ENCODE results near the gene FAM83D. TPM values are rescaled to one million over a fixed set of nuclear protein-coding genes. Genes with fewer than 3 reads are reported as not detected.

The FAM83D gene
- total RNA-seq, 1 donor from 2014 or later: 4.6 TPM

DNA sequence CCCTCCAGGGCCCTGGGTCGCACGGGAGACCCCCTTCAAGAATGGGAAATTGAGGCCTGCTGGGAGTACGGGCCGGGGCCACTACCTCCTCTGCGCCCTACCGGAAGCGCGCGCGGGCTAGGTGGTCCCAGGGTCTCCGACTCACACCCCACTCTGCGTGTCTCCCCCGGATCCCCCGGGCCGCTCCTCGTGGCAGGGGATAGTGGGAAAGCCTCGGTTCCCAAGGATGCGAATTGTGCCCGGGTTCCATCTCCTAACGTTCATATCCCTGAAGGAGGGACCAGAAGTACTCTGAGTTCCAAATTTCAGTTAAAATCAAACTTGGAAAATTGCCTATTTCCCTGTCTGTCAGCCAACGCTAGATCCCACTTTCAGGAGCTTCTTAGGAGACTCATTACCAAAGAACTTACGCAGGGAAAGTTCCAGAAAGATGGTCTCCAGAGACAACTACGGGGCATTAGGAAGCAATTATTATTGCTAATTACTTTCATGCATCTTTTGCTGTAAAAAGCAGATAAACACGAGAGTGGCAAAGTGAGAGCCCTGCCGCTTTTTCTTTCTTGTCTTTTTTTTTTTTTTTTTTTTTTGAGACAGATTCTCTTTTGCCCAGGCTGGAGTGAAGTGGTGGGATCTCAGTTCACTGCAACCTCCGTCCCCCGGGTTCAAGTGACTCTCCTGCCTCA lies 858 bp downstream of the FAM83D start:
- H3K36me3 Mint-ChIP-seq (ENCODE audit: unreplicated experiment): no peaks in the 10 kb centered on the region
- no peak for DNase-seq (ENCODE audit: extremely low spot score, unreplicated experiment)
- no peaks in the 10 kb centered on the region for H3K9me3 Mint-ChIP-seq (ENCODE audit: unreplicated experiment)
- TF ChIP-seq, protein P1, sequence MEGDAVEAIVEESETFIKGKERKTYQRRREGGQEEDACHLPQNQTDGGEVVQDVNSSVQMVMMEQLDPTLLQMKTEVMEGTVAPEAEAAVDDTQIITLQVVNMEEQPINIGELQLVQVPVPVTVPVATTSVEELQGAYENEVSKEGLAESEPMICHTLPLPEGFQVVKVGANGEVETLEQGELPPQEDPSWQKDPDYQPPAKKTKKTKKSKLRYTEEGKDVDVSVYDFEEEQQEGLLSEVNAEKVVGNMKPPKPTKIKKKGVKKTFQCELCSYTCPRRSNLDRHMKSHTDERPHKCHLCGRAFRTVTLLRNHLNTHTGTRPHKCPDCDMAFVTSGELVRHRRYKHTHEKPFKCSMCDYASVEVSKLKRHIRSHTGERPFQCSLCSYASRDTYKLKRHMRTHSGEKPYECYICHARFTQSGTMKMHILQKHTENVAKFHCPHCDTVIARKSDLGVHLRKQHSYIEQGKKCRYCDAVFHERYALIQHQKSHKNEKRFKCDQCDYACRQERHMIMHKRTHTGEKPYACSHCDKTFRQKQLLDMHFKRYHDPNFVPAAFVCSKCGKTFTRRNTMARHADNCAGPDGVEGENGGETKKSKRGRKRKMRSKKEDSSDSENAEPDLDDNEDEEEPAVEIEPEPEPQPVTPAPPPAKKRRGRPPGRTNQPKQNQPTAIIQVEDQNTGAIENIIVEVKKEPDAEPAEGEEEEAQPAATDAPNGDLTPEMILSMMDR (IDR thresholded peaks at IDR 0.05): no peak
- peak overlapping the region; percentile 82 for H3K4me3 Mint-ChIP-seq (ENCODE audit: unreplicated experiment)
- H3K4me1 Mint-ChIP-seq (ENCODE audit: unreplicated experiment): peaks cover 22% of the 10 kb centered on the region
- H3K27ac Mint-ChIP-seq (ENCODE audit: unreplicated experiment): peak overlapping the region; percentile 41
- peaks cover 5% of the 10 kb centered on the region for H3K27me3 Mint-ChIP-seq (ENCODE audit: unreplicated experiment)

DNA sequence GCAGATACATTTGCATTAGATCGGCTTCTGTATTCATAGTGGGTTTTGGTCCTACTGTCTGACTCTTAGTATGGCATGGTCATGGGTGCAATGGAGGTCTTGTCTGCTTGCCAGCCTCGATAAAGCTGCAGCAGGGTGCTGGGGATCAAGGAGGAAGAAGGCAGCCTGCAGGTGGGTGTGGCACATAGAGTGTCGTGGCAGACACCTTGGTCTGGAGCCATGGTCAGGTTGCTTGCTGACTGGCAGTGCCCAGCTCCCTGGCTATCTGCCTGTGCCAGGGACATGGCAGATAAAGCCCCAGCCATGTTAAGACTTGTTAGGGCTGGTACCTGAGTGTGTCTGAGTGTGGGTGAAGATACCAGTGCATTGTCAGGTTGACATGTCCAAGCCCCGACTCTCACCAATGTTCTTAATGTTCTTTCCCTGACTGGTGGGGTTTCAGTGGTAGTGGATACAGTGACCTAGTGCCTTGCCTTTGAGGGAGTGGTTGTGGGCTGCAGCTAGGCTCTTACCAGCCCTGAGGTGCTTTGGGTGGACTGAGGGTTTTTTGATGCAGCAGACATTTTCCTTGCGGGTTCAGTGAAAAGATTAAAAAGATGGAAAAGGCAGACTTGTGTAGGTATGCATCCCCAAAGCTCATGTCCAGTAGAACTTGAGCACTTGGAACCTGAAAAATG lies 1.8 kb downstream of the FAM83D start:
- no peak overlapping the region for H3K27ac Mint-ChIP-seq (ENCODE audit: unreplicated experiment)

DNA sequence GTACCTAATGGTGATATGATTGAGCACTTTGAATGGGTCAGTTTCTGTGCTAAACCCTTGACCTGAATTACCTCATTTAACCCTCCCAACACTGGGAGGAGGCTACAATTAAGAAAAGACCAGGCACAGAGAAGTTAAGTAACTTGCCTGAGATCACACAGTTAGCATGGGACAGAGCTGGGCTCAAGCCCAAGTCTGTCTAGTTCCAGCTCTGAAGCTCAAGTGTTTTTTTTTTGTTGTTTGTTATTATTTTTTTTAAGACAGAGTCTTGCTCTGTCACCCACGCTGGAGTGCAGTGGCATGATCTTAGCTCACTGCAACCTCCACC lies 4.0 kb downstream of the FAM83D start:
- Mint-ChIP-seq H3K27me3 (ENCODE audit: unreplicated experiment) (no peaks in the 10 kb centered on the region), H3K9me3 (ENCODE audit: unreplicated experiment) (no peaks in the 10 kb centered on the region), H3K4me3 (ENCODE audit: unreplicated experiment) (no peak overlapping the region), H3K36me3 (ENCODE audit: unreplicated experiment) (no peaks in the 10 kb centered on the region), H3K4me1 (ENCODE audit: unreplicated experiment) (peaks cover 31% of the 10 kb centered on the region), H3K27ac (ENCODE audit: unreplicated experiment) (no peak overlapping the region)
- TF ChIP-seq, protein P1 (IDR thresholded peaks at IDR 0.05): no peak
- DNase-seq (ENCODE audit: extremely low spot score, unreplicated experiment): no peak

More for the DNA sequence above, 1.8 kb downstream of the FAM83D start:
- H3K27me3 Mint-ChIP-seq (ENCODE audit: unreplicated experiment): no peaks in the 10 kb centered on the region
- H3K36me3 Mint-ChIP-seq (ENCODE audit: unreplicated experiment): no peaks in the 10 kb centered on the region
- H3K4me1 Mint-ChIP-seq (ENCODE audit: unreplicated experiment): peaks cover 29% of the 10 kb centered on the region
- H3K9me3 Mint-ChIP-seq (ENCODE audit: unreplicated experiment): no peaks in the 10 kb centered on the region
- H3K4me3 Mint-ChIP-seq (ENCODE audit: unreplicated experiment): peak overlapping the region; percentile 82
- DNase-seq (ENCODE audit: extremely low spot score, unreplicated experiment): no peak
- TF ChIP-seq, protein P1 (IDR thresholded peaks at IDR 0.05): no peak

DNA sequence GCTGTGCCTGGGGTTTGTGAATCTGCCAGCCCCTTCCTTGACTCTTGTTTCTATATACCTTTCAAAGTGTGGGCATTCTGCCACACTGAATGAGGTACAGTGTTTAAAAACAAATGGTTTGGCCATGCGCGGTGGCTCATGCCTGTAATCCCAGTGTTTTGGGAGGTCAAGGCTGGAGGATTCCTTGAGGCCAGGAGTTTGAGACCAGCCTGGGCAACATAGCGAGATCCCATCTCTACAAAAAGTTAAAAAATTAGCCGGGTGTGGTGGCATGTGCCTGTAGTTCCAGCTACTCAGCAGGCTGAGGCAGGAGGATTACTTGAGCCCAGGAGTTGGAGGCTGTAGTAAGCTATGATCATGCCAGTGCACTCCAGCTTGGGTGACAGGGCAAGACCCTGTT lies 5.8 kb downstream of the FAM83D start:
- Mint-ChIP-seq H3K36me3 (ENCODE audit: unreplicated experiment) (no peaks in the 10 kb centered on the region), H3K4me3 (ENCODE audit: unreplicated experiment) (no peak overlapping the region), H3K27ac (ENCODE audit: unreplicated experiment) (no peak overlapping the region)

More for the DNA sequence above, 5.8 kb downstream of the FAM83D start:
- TF ChIP-seq, protein P1 (IDR thresholded peaks at IDR 0.05): no peak
- no peaks in the 10 kb centered on the region for H3K27me3 Mint-ChIP-seq (ENCODE audit: unreplicated experiment)
- no peak for DNase-seq (ENCODE audit: extremely low spot score, unreplicated experiment)
- H3K9me3 Mint-ChIP-seq (ENCODE audit: unreplicated experiment): no peaks in the 10 kb centered on the region
- H3K4me1 Mint-ChIP-seq (ENCODE audit: unreplicated experiment): peaks cover 39% of the 10 kb centered on the region

All from osteocyte (in vitro differentiated cells).